Kidney (tissue), 14 donors: ENCODE results near the gene PLK4. TPM values are rescaled to one million over a fixed set of nuclear protein-coding genes. Genes with fewer than 3 reads are reported as not detected.

Experiments
- DNase-seq, 5 donors: peaks; one replicate each; pipeline ENCODE4 v3.0.0-alpha.2; 2013 to 2020
- FAIRE-seq: peaks from 2 replicates; lab custom pipeline; 2012; peaks lifted over from hg19 to GRCh38; lab: Jason Lieb, UNC
- H3K27ac ChIP-seq, 2 donors: one replicate each; pipeline ENCODE4 v1.7.0; 2013; ENCODE audit warnings: low read depth in 2 of 2, low read length in 2 of 2, inconsistent platforms in 1 of 2
- H3K27me3 ChIP-seq: one replicate; pipeline ENCODE4 v1.7.1; 2013; ENCODE audit warnings: low read length, inconsistent platforms; ENCODE audit not compliant: control insufficient read depth, insufficient read depth
- H3K36me3 ChIP-seq, 3 donors: one replicate each; pipeline versions ENCODE4 v1.7.0 to v1.7.1; 2013; ENCODE audit warnings: low read length in 3 of 3, control low read depth in 1 of 3, inconsistent platforms in 1 of 3; ENCODE audit not compliant: insufficient read depth in 3 of 3, control insufficient read depth in 2 of 3
- H3K4me1 ChIP-seq, 3 donors: one replicate each; pipeline versions ENCODE4 v1.7.0 to v1.7.1; 2013; ENCODE audit warnings: low read length in 3 of 3, inconsistent platforms in 1 of 3, low read depth in 1 of 3; ENCODE audit not compliant: control insufficient read depth in 2 of 3, insufficient read depth in 2 of 3
- H3K4me3 ChIP-seq, 3 donors: one replicate each; pipeline versions ENCODE4 v1.7.0 to v1.8.1; 2013; ENCODE audit warnings: low read length in 3 of 3, control low read depth in 1 of 3, inconsistent platforms in 1 of 3
- H3K9ac ChIP-seq, 3 donors: one replicate each; pipeline versions ENCODE4 v1.7.0 to v1.7.1; 2013; ENCODE audit warnings: low read length in 3 of 3, control low read depth in 1 of 3, inconsistent platforms in 1 of 3
- H3K9me3 ChIP-seq, 3 donors: one replicate each; pipeline versions ENCODE4 v1.7.0 to v1.7.1; 2013; ENCODE audit warnings: low read length in 3 of 3, control low read depth in 1 of 3, inconsistent platforms in 1 of 3; ENCODE audit not compliant: control insufficient read depth in 2 of 3, insufficient read depth in 1 of 3
- CTCF ChIP-seq: IDR thresholded peaks from 3 replicates; pipeline ENCODE4 v1.5.1; 2012; ENCODE audit warnings: mild to moderate bottlenecking, moderate library complexity, borderline replicate concordance; ENCODE audit not compliant: insufficient read depth; ENCODE audit errors: extremely low read depth
- intact Hi-C: fragments of 100-400 bp; cut with DNase I; formaldehyde crosslinking; loops from one replicate; pipeline ENCODE4 v1.11.1; 2022
- polyA plus RNA-seq: library from polyadenylated mRNA; stranded (reverse); fragments of 350-450 nt; fragmentation: Illumina TruSeq; extraction: RNeasy Lipid Tissue Mini Kit (QIAGEN cat#74804); gene quantifications from one replicate; pipeline ENCODE4 v1.2.3, GENCODE V29; 2014; ENCODE audit warnings: low read depth, low replicate concordance; ENCODE audit not compliant: insufficient read depth
- total RNA-seq: library from RNA; stranded (reverse); fragmentation: NEBNext Ultra II Directional; extraction: Animal tissue kit (Norgen Biotek cat#: 25700); gene quantifications from one replicate; pipeline ENCODE4 v1.2.1, GENCODE V29; 2021
- donor health status: control.
- donor health status: control.
- donor health status: control.
- donor health status: control.
- donor health status: control.
- donor health status: DM: yes; HTN: yes; CAD: no.
- donor health status: Normal renal cell carcinoma (clear cell type).

Gene PLK4
- total and polyA plus RNA-seq, 2 donors from 2014 or later: 0.56 to 2.0 TPM

- no peak overlapping the region for H3K27ac ChIP-seq
- no peaks in the 10 kb centered on the region for H3K36me3 ChIP-seq
- intact Hi-C loops: no loop called here
- peaks cover 0 to 4% (median 2%) of the 10 kb centered on the region in 3 donors for H3K9me3 ChIP-seq
- H3K4me3 ChIP-seq: no peak overlapping the region
- no peak for TF ChIP-seq CTCF
- no peak for DNase-seq
- H3K9ac ChIP-seq: no peak overlapping the region
- no peak for FAIRE-seq
- H3K27me3 ChIP-seq: no peaks in the 10 kb centered on the region
- no peaks in the 10 kb centered on the region for H3K4me1 ChIP-seq
Observed at GRCh38 chr4:127843704-127844600, 36.7 kb upstream of the PLK4 start.

GRCh38 chr4:127844601-127845116 is 36.0 kb upstream of the PLK4 start:
- FAIRE-seq: no peak
- H3K36me3 ChIP-seq: no peaks in the 10 kb centered on the region
- H3K27ac ChIP-seq: no peak overlapping the region
- no peak overlapping the region for H3K9ac ChIP-seq
- DNase-seq: no peak
- no peaks in the 10 kb centered on the region for H3K4me1 ChIP-seq
- no peak for TF ChIP-seq CTCF
- H3K27me3 ChIP-seq: no peaks in the 10 kb centered on the region
- intact Hi-C loops: no loop called here
- H3K4me3 ChIP-seq: no peak overlapping the region
- H3K9me3 ChIP-seq: peaks cover 0 to 8% (median 5%) of the 10 kb centered on the region in 3 donors

GRCh38 chr4:127846061-127846460 is 34.6 kb upstream of the PLK4 start:
- Histone ChIP-seq H3K9ac (no peak overlapping the region), H3K36me3 (no peaks in the 10 kb centered on the region), H3K27ac (no peak overlapping the region), H3K4me3 (no peak overlapping the region), H3K9me3 (peaks cover 2 to 19% (median 6%) of the 10 kb centered on the region in 3 donors), H3K27me3 (no peaks in the 10 kb centered on the region), H3K4me1 (no peaks in the 10 kb centered on the region)
- no peak for TF ChIP-seq CTCF
- FAIRE-seq (no peak), DNase-seq (no peak)
- intact Hi-C loops: no loop called here
